ENCODE results near the gene VPS29.

DNA sequence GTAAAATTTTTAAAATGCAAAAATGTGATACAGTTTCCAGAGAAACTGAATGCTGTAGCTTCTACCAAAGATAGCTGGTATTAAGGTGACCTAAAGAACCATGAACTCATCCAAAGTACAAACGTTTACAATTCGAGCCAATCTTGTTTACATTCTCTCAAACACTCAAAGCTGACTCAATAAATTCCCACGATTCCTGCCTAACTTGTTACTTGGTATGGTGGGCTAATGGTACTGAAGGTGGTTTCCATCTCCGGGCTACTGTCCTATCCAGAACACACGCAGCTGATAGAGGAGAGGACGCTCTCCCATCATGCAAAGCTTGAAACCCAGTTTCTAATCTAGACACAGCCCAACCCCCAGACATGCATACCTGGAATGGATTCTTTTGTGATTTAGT, 31.7 kb upstream of the VPS29 start:
- TF ChIP-seq, protein P1, sequence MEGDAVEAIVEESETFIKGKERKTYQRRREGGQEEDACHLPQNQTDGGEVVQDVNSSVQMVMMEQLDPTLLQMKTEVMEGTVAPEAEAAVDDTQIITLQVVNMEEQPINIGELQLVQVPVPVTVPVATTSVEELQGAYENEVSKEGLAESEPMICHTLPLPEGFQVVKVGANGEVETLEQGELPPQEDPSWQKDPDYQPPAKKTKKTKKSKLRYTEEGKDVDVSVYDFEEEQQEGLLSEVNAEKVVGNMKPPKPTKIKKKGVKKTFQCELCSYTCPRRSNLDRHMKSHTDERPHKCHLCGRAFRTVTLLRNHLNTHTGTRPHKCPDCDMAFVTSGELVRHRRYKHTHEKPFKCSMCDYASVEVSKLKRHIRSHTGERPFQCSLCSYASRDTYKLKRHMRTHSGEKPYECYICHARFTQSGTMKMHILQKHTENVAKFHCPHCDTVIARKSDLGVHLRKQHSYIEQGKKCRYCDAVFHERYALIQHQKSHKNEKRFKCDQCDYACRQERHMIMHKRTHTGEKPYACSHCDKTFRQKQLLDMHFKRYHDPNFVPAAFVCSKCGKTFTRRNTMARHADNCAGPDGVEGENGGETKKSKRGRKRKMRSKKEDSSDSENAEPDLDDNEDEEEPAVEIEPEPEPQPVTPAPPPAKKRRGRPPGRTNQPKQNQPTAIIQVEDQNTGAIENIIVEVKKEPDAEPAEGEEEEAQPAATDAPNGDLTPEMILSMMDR (conservative IDR thresholded peaks at IDR 0.05; ENCODE audit: low read depth, low read length): no peak
- TF ChIP-seq EZH2 (IDR thresholded peaks at IDR 0.05; ENCODE audit: low read length, unreplicated experiment): no peak
- no peak for TF ChIP-seq EZH2phosphoT487 (IDR thresholded peaks at IDR 0.05; ENCODE audit: borderline replicate concordance, low read length)

All from PC-3 (cell line).